ENCODE data around the gene CD82. TPM values are rescaled to one million over a fixed set of nuclear protein-coding genes. Genes with fewer than 3 reads are reported as not detected.

The CD82 gene
- total RNA-seq, 3 donors from 2014 or later = 27.2 to 43.2 (median 29.6) TPM

DNA sequence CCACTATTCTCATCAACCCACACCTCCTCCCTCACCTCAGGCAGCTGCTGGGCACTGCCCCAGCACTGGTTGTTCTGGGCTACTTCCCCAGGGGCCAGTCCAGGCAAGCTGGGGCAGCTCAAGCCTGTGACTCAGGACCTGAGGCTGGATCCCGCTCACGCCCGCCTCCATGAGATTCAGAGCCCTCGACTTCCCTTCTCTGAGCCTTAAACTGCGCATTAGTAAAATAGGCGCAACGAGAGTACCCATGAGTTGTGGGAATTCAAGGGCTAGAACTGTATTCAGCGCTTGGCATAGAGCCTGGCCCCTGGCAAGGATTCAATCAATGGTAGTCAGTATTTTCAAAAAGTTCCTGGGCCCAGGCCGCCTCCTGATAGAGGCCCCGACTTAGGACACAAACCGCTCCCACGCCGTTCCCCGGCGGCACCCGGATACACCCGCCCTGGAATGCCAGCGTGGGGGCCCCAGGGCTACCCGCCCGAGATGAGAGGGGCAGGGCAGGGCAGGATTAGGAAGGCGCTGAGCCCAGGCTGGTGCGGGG is 723 bp upstream of the CD82 start:
- DNase-seq (peak in 2 of 3 donors; percentile 76 to 88), ATAC-seq (peak; percentile 35)
- intact Hi-C loops (cut with DNase I, micrococcal nuclease) = no loop called here
- no peaks in the 10 kb centered on the region for H3K9me3 ChIP-seq
- TF ChIP-seq, protein P1, sequence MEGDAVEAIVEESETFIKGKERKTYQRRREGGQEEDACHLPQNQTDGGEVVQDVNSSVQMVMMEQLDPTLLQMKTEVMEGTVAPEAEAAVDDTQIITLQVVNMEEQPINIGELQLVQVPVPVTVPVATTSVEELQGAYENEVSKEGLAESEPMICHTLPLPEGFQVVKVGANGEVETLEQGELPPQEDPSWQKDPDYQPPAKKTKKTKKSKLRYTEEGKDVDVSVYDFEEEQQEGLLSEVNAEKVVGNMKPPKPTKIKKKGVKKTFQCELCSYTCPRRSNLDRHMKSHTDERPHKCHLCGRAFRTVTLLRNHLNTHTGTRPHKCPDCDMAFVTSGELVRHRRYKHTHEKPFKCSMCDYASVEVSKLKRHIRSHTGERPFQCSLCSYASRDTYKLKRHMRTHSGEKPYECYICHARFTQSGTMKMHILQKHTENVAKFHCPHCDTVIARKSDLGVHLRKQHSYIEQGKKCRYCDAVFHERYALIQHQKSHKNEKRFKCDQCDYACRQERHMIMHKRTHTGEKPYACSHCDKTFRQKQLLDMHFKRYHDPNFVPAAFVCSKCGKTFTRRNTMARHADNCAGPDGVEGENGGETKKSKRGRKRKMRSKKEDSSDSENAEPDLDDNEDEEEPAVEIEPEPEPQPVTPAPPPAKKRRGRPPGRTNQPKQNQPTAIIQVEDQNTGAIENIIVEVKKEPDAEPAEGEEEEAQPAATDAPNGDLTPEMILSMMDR (IDR thresholded peaks at IDR 0.05) = no peak
- H3K4me3 ChIP-seq = peak overlapping the region; percentile 9
- peaks cover 29% of the 10 kb centered on the region for H3K4me1 ChIP-seq (ENCODE audit: low read depth)
- no peaks in the 10 kb centered on the region for H3K36me3 ChIP-seq (ENCODE audit: low read depth)

DNA sequence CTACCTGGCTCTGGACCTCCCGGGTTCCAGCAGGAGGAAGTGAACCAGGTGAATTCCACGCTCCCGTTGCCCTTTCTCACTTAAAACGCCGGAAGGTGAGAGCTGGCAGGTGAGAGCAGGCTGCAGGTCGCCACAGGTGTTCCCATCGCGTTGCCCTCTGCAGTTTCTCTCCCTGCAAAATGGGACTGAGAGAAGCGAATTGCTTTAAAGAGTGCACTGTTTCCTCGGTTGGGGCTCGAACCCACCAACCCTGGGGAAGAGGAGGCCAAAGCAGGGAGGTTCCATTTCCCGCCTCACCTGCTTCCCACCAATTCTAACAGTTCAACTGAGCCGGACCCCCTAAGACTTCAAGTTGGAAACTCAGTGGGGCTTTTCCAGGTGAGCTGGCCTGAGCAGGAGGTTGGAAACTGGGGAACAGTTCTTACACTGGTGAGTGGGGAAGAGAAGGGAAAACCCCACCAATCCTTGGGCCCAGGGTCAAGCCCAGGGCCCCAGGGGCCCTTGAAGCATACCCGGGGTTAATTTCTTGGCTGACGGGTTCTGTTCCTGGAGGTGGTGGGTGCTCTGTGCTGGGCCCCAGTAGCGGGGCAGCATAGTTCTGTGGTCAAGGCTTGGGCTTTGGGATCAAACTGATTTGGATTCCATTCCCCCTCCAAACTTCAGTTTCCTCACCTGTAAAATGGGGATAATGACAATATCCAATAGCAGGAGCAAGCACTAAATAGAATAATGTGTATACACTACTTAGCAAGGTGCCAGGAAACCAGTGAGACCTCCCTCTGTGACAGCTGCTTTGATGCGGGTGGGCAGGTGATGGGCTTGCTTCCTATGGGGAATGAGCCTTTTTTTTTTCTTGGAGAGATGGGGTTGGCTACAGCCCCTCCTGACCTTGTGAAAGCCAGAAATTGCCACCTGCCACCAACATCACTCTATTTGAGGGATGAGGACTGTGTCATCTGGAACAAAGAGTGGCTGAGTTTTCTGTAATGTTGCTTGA is 788 bp downstream of the CD82 start:
- ATAC-seq (peak; percentile 2), DNase-seq (no peak)
- intact Hi-C loops (cut with DNase I, micrococcal nuclease) = no loop called here
- TF ChIP-seq, protein P1 (IDR thresholded peaks at IDR 0.05) = no peak
- H3K36me3 ChIP-seq (ENCODE audit: low read depth) = no peaks in the 10 kb centered on the region
- H3K4me3 ChIP-seq = peak overlapping the region; percentile 23
- H3K9me3 ChIP-seq = no peaks in the 10 kb centered on the region
- peaks cover 29% of the 10 kb centered on the region for H3K4me1 ChIP-seq (ENCODE audit: low read depth)

DNA sequence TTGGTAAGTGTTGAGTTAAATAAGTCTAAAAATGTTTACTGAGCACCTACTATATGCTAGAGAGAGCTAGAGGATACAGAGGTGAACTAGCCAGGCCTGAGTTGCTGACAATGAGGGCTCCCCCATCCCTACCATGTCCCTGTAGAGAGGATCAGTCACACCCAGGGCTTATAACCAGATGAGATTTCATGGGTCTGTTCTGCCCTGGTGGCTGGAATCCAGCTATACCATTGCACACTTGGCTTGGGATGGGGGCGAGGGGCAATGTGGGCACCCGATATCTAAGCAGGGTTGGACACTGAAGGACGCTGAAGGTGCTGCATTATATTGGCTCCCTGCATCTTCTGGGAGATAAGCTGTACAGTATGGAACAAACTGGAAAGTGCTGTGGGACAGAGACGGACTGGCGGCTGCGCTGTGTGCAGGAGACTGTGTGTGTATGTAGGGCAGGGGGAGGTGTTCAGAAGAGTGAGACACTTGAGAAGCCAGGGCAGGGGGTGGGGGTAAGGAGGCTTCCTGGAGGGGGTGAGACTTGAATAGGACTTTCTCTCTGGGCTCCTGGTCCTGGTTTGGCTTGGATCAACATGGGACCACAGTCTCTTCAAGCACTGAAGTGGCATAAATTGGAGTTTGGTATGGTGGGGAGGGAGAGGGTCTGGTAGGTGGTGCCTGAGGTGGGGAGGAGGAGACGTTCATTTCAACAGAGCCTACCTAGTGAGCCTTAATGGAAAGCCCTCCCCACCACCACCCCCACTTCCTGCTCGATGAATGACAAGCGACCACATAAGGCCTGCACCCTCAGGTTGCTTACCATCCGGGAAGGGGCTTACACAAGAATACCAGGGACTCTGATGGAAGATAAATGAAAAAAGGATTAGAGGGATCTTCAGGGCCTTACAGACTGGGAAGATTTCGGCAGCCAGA is 1.8 kb downstream of the CD82 start:
- H3K36me3 ChIP-seq (ENCODE audit: low read depth) = no peaks in the 10 kb centered on the region
- TF ChIP-seq, protein P1 (IDR thresholded peaks at IDR 0.05) = no peak
- no peak for DNase-seq
- H3K4me3 ChIP-seq = no peak overlapping the region
- intact Hi-C loops (cut with DNase I, micrococcal nuclease) = no loop called here
- peaks cover 29% of the 10 kb centered on the region for H3K4me1 ChIP-seq (ENCODE audit: low read depth)
- ATAC-seq = no peak
- H3K9me3 ChIP-seq = no peaks in the 10 kb centered on the region

DNA sequence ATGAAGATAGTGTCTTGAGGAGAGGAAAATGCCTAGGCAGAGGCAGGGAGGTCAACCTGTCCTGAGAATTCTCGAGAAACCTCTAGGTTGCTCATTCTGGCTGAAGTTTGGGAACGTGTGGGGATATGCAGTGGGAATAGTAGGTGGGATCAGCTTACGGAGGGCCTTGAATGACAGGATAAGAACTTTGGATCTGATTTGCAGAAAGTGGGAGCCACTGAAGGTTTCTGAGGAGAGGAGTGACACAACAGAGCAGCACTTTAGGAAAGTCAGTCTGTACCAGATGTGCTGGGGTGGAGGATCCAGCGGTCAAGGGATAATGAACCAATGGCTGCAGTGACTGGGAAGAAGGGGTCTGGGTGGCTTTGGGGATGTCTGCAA is 2.4 kb downstream of the CD82 start:
- Histone ChIP-seq H3K36me3 (ENCODE audit: low read depth) (no peaks in the 10 kb centered on the region), H3K4me3 (no peak overlapping the region), H3K9me3 (no peaks in the 10 kb centered on the region), H3K4me1 (ENCODE audit: low read depth) (peaks cover 29% of the 10 kb centered on the region)
- DNase-seq (no peak), ATAC-seq (no peak)
- intact Hi-C loops (cut with DNase I, micrococcal nuclease) = no loop called here
- TF ChIP-seq, protein P1 (IDR thresholded peaks at IDR 0.05) = no peak

DNA sequence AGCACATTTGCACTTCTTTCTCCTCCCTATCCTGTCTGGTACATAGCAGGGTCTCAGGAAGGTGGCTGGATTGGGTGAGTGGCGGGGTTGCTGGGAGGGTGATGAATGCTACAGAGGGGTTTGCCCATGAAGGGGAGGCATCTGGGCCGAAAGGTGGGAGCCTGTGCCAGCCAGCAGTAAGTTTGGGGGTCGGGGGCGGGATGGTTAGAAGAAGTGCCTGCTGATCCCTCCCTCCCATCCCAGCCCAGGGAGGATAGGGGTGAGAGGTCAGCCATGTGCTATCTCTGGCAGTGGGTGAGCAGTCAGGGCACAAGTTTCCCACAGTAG is 2.8 kb downstream of the CD82 start:
- peaks cover 29% of the 10 kb centered on the region for H3K4me1 ChIP-seq (ENCODE audit: low read depth)
- TF ChIP-seq, protein P1 (IDR thresholded peaks at IDR 0.05) = no peak
- H3K36me3 ChIP-seq (ENCODE audit: low read depth) = no peaks in the 10 kb centered on the region
- ATAC-seq (no peak), DNase-seq (no peak)
- H3K4me3 ChIP-seq = no peak overlapping the region
- intact Hi-C loops (cut with DNase I, micrococcal nuclease) = no loop called here
- H3K9me3 ChIP-seq = no peaks in the 10 kb centered on the region
